Thyroid gland (tissue), 4 donors: ENCODE results near the gene SULT1C3. TPM values are rescaled to one million over a fixed set of nuclear protein-coding genes. Genes with fewer than 3 reads are reported as not detected.

ENCODE experiments used
- DNase-seq, 2 donors: peaks; one replicate each; pipeline ENCODE4 v3.0.0-alpha.2; 2019
- H3K27ac ChIP-seq, 3 donors: fragments of 200-600 bp; sonication (generic); 1 replicate in 2 of 3; 2 replicates in 1 of 3; pipeline ENCODE4 v1.5.1; 2016 to 2019; ENCODE audit warnings: mild to moderate bottlenecking in 1 of 3, moderate library complexity in 1 of 3
- H3K27me3 ChIP-seq: fragments of 200-600 bp; sonication (generic); one replicate; pipeline ENCODE4 v1.5.1; 2019
- H3K36me3 ChIP-seq, 2 donors: fragments of 200-600 bp; sonication (generic); one replicate each; pipeline ENCODE4 v1.5.1; 2016 to 2019
- H3K4me1 ChIP-seq, 2 donors: fragments of 200-600 bp; sonication (generic); one replicate each; pipeline ENCODE4 v1.5.1; 2017 to 2019
- H3K4me3 ChIP-seq, 3 donors: fragments of 200-600 bp; sonication (generic); replicated peaks in 1 of 3; 1 replicate in 2 of 3; 2 replicates in 1 of 3; pipeline ENCODE4 v1.5.1; 2016; ENCODE audit warnings: mild to moderate bottlenecking in 1 of 3
- H3K9me3 ChIP-seq: fragments of 200-600 bp; sonication (generic); one replicate; pipeline ENCODE4 v1.5.1; 2017
- CTCF ChIP-seq, 6 experiments: fragments of 200-600 bp in 3 of 6; fragments of 450-650 bp in 3 of 6; sonication (generic) in 3 of 6; IDR thresholded peaks; one replicate each; pipeline ENCODE4 v1.5.1; 2016 to 2019; ENCODE audit warnings: antibody characterized with exemption in 6 of 6, mild to moderate bottlenecking in 2 of 6, inconsistent platforms in 1 of 6, moderate library complexity in 1 of 6
- POLR2A ChIP-seq, 2 donors: fragments of 450-650 bp; IDR thresholded peaks; one replicate each; pipeline ENCODE4 v1.6.1; 2017; ENCODE audit warnings: antibody characterized with exemption in 2 of 2, mild to moderate bottlenecking in 2 of 2, moderate library complexity in 1 of 2
- WGBS, 2 donors: methylation state at CpG; one replicate each; pipeline ENCODE4 v1.1.5; 2017; 5-methylcytosine and 5-hydroxymethylcytosine counted together
- intact Hi-C: fragments of 100-400 bp; cut with DNase I; formaldehyde crosslinking; loops from one replicate; pipeline ENCODE4 v1.15.1; 2023
- total RNA-seq, 4 donors: library from RNA; depleted of rRNA; stranded (reverse); fragments of >200 nt; gene quantifications; one replicate each; pipeline ENCODE4 v1.2.3, GENCODE V29; 2016

Gene SULT1C3
- total RNA-seq, 4 donors from 2014 or later: not detected

GRCh38 chr2:108235577-108235976 lies 4.2 kb upstream of the SULT1C3 start:
- WGBS, 2 donors: 87 to 91% methylated on average over 4 of the region's 4 CpGs
- H3K4me3 ChIP-seq: no peak overlapping the region
- no peak for DNase-seq
- TF ChIP-seq CTCF (IDR thresholded peaks at IDR 0.05) (no peak), POLR2A (IDR thresholded peaks at IDR 0.05) (no peak)
- no peaks in the 10 kb centered on the region for H3K9me3 ChIP-seq
- intact Hi-C loops: no loop called here
- H3K4me1 ChIP-seq: no peaks in the 10 kb centered on the region
- H3K27me3 ChIP-seq: no peaks in the 10 kb centered on the region
- H3K36me3 ChIP-seq: no peaks in the 10 kb centered on the region
- H3K27ac ChIP-seq: no peak overlapping the region

DNA sequence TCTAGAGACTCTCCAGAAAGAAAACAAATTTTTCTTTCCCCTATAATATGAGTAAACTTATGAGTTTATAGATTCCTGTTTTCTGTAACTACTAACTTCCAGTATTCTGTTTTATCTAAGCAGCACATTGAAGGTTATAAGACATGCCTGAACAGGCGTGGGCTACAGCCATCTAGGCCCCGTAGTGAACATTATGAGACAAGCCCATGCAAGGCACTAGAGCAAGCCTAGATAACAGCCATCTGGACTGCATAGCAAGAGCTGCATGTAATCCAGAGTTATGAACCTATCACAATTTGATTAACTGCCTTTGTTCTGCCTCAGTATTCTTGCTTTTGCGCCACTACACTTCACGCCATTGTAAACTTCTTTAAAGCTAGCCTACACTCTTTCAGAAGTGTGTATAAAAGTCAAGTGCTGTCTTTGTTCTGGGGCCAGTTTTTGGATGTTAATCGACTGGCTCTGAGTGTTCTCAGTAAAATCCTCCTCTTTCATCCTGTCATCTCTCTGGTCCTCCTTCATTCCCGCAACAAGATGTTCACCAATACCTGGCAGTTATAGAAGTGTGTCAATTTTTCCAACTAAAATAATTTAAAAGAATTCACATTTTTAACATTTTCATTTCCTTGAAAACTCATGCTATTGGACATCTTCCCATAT lies 3.0 kb upstream of the SULT1C3 start:
- no peaks in the 10 kb centered on the region for H3K36me3 ChIP-seq
- H3K9me3 ChIP-seq: no peaks in the 10 kb centered on the region
- no peak for DNase-seq
- TF ChIP-seq CTCF (IDR thresholded peaks at IDR 0.05): no peak
- TF ChIP-seq POLR2A (IDR thresholded peaks at IDR 0.05): no peak
- no peaks in the 10 kb centered on the region for H3K4me1 ChIP-seq
- H3K27ac ChIP-seq: no peak overlapping the region
- 93% methylated on average over 6 of the region's 6 CpGs for WGBS, 2 donors
- H3K27me3 ChIP-seq: no peaks in the 10 kb centered on the region
- H3K4me3 ChIP-seq: no peak overlapping the region
- intact Hi-C loops: no loop called here

DNA sequence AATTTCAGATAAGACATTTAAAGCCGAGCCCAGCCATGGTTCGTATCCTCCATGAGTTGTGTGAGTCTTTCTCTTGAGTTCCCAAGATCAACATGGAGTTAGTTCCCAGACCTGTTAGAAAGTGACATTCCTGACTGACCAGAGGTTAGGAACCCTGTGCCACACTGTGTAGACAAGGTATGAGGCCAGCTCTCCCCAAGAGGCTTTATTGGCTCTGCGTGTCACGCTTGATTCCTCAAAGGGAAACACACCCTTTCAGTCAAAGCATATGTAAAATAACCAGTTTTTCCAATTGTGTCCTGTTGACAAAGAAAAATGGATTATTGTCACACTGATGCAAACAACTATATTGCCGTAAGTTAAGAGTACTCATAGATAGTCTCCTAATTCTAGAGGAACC lies 1.2 kb downstream of the SULT1C3 start:
- 88 to 91% methylated on average over 5 of the region's 5 CpGs for WGBS, 2 donors

DNA sequence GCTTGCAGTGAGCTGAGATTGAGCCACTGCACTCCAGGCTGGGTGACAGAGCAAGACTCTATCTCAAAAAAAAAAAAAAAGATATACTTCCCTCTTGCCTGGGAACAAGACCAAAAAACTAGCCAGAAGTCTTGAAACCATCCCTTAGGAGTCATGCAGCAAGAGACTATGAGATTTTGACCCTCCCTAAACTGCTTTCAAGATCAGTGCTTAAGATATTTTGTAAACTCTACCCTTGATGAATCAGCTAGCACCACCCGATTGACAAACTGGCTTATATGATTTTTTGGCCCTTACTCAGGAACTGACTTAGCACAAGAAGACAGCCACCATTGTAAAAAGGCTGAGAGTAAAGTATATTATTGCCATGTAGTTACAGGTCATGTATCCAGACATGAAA lies 3.8 kb downstream of the SULT1C3 start:
- Histone ChIP-seq H3K36me3 (no peaks in the 10 kb centered on the region), H3K9me3 (no peaks in the 10 kb centered on the region), H3K4me1 (no peaks in the 10 kb centered on the region), H3K27ac (no peak overlapping the region), H3K27me3 (no peaks in the 10 kb centered on the region), H3K4me3 (no peak overlapping the region)
- intact Hi-C loops: no loop called here
- no peak for DNase-seq
- WGBS, 2 donors: 79 to 90% methylated on average over 1 of the region's 1 CpG
- TF ChIP-seq CTCF (IDR thresholded peaks at IDR 0.05) (no peak), POLR2A (IDR thresholded peaks at IDR 0.05) (no peak)

More for the DNA sequence above, 1.2 kb downstream of the SULT1C3 start:
- Histone ChIP-seq H3K27me3 (no peaks in the 10 kb centered on the region), H3K9me3 (no peaks in the 10 kb centered on the region), H3K36me3 (no peaks in the 10 kb centered on the region), H3K4me3 (no peak overlapping the region), H3K4me1 (no peaks in the 10 kb centered on the region), H3K27ac (no peak overlapping the region)
- intact Hi-C loops: no loop called here
- TF ChIP-seq CTCF (IDR thresholded peaks at IDR 0.05): no peak
- TF ChIP-seq POLR2A (IDR thresholded peaks at IDR 0.05): no peak
- DNase-seq: no peak

DNA sequence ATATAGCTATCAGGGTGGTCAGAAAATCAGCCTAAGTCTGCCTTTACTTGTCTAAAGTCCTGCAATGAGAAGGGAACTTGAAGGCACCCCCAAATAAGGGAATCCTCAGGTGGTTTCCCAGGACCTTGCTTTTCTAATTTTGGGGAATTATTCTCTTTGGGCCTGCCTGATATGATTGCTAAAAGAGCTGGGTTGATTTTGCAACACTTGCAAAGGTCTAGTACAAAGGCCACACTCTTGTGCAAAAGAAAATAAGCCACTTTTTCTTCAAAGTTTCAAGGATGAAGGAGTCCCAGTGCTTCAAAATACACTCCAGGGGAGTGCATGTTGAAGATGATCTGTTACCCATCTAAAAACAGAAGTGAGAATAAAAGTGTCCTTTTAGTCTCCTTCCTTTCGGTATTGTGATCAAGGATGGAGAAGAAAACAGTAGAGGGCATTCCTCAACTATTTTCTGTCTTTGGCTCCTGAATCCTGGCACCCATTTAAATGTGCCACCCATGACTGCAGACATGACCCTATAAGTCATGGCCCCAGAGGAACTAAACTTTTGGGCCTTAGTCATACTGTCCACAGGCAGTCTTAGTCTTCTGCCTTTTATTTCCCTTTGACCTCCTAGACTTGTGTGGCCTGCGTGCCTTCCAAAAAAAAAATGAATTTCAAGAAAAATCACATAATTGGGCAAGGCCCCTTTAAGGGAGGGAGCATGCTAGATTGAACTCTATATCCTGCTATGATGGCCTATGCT lies 5.1 kb downstream of the SULT1C3 start:
- WGBS, 2 donors: 70 to 74% methylated on average over 2 of the region's 2 CpGs
- H3K27ac ChIP-seq: no peak overlapping the region
- intact Hi-C loops: no loop called here
- TF ChIP-seq CTCF (IDR thresholded peaks at IDR 0.05): no peak
- no peak for TF ChIP-seq POLR2A (IDR thresholded peaks at IDR 0.05)
- H3K36me3 ChIP-seq: no peaks in the 10 kb centered on the region
- DNase-seq: no peak
- no peak overlapping the region for H3K4me3 ChIP-seq
- H3K4me1 ChIP-seq: no peaks in the 10 kb centered on the region
- H3K27me3 ChIP-seq: no peaks in the 10 kb centered on the region
- H3K9me3 ChIP-seq: no peaks in the 10 kb centered on the region
